Choroid plexus epithelial cell (primary cell): ENCODE results near the gene RPL32.
"Not testable (repeated sequence)": the region's sequence is repeated elsewhere in the genome, so short reads cannot be mapped to it uniquely, and the experiment has no call there.

ENCODE experiments used
- DNase-seq: peaks from one replicate; pipeline ENCODE4 v3.0.0-alpha.2; 2010; ENCODE audit warnings: low read depth
- H3K4me3 ChIP-seq: 2 replicates; pipeline ENCODE4 v1.5.1; 2011; ENCODE audit warnings: low read depth, mild to moderate bottlenecking, control low read depth, low read length, moderate library complexity
- CTCF ChIP-seq: conservative IDR thresholded peaks from 2 replicates; pipeline ENCODE4 v1.5.1; 2011; ENCODE audit warnings: low read depth, mild to moderate bottlenecking, control low read depth, inconsistent platforms, low read length, moderate library complexity

The RPL32 gene

DNA sequence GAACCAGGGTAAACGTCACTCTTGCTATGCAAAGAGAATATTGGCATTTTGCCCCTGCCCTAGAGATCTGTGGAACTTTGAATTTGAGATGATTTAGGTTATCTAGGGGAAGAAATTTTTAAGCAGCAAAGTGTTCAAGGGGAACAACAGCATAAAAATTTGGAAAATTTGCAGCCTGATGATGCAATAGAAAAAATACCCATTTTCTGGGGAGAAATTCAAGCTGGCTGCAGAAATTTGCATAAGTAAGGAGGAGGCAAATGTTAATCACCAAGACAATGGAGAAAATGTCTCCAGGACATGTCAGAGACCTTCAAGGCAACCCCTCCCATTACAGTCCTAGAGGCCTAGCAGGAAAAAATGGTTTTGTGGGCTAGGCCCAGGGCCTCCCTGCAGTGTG is 4.4 kb upstream of the RPL32 start:
- TF ChIP-seq CTCF, result no peak
- H3K4me3 ChIP-seq, result no peak overlapping the region
- DNase-seq, result no peak

- H3K4me3 ChIP-seq, result no peak overlapping the region
- no peak for DNase-seq
- TF ChIP-seq CTCF, result no peak
Measured at GRCh38 chr3:12842469-12842868, 1.1 kb upstream of the RPL32 start.

GRCh38 chr3:12841970-12842328 is 584 bp upstream of the RPL32 start:
- H3K4me3 ChIP-seq, result no peak overlapping the region
- DNase-seq, result no peak
- no peak for TF ChIP-seq CTCF

GRCh38 chr3:12840591-12841148 is 695 bp downstream of the RPL32 start:
- peak overlapping the region; percentile 95 for H3K4me3 ChIP-seq
- DNase-seq, result peak; percentile 34
- no peak for TF ChIP-seq CTCF

DNA sequence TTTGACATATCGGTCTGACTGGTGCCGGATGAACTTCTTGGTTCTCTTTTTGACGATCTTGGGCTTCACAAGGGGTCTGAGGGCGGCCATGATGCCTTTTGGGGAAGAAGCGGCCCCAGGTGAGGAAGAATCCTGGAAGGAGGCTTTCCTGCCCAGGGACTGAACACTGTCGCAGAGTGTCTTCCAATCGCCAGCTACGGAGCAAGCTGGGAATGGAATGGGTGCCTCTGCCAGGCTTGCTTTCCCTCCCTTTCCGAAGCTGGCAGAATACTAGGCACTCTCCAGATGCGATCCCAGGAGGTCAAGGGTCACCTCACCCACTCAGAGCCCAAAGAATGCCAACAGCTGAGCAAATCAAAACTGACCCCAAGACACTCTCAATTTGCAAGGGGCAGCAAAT is 1.2 kb downstream of the RPL32 start:
- not testable (repeated sequence) for DNase-seq
- H3K4me3 ChIP-seq, result peak overlapping the region; percentile 95

- peak overlapping the region; percentile 95 for H3K4me3 ChIP-seq
- TF ChIP-seq CTCF, result no peak
- no peak for DNase-seq
Measured at GRCh38 chr3:12839156-12839946, 2.0 kb downstream of the RPL32 start.

DNA sequence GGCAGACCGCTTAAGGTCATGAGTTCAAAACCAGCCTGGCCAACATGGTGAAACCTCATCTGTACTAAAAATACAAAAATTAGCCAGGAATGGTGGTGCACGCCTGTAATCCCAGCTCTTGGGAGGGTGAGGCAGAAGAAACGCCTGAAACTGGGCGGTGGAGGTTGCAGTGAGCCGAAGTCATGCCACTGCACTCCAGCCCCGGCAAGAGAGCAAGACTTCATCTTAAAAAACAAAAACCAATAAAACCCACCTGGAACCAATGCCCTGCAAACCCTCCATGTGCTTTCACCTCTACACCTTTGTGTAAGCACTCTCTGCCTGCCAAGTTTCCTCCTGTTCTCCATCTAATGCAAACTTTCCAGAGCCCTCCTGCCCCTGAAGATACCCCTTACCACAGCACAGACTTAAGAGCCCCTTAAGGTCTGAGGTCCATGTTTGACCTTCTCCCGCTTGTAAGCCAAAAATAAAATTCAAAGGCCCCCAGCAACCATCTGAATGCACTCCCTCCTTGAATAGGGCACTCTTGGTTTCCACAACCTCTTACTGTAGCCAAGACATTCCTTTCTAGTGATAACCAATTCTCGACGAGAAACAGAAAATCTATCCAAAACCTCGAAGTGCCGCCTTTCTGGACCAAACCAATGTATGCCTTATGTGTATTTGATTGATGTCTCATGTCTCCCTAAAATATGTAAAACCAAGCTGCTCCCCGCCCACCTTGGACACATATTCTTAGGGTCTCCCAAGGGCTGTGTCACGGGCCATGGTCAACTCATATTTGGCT is 3.0 kb downstream of the RPL32 start:
- no peak for TF ChIP-seq CTCF
- no peak overlapping the region for H3K4me3 ChIP-seq
- DNase-seq, result peak; percentile 26
